Subcutaneous preadipocyte (primary cell): ENCODE data around the gene NFKBIA. TPM values are rescaled to one million over a fixed set of nuclear protein-coding genes. Genes with fewer than 3 reads are reported as not detected.

Experiments
- total RNA-seq: library from RNA; depleted of rRNA; stranded (reverse); fragments of >200 nt; gene quantifications from 2 replicates; pipeline ENCODE4 v1.2.3, GENCODE V29; 2012

NFKBIA gene
- total RNA-seq = 86.4 and 87.5 TPM in 2 replicates

GRCh38 chr14:35404449-35405303, at the start of gene NFKBIA:
Gene NFKBIA, minus strand, starts transcription at chr14:35404749. Its CDS starts 105 bp downstream, at chr14:35404644.

Other genes starting within 250 kb of the NFKBIA start
- gene PSMA6, start 112.4 kb downstream of the NFKBIA start, total RNA-seq = 169 and 200 TPM in 2 replicates
- gene INSM2, start 129.4 kb upstream of the NFKBIA start, total RNA-seq = not detected in 2 replicates